NCI-H2227 (cell line): ENCODE data around the gene METTL24.
"Not testable (repeated sequence)": the region's sequence is repeated elsewhere in the genome, so short reads cannot be mapped to it uniquely, and the experiment has no call there.

Experiments
- DNase-seq: peaks from one replicate; lab custom pipeline; 2025; ENCODE audit not compliant: unreplicated experiment; lab: John Stamatoyannopoulos, UW

The METTL24 gene

DNA sequence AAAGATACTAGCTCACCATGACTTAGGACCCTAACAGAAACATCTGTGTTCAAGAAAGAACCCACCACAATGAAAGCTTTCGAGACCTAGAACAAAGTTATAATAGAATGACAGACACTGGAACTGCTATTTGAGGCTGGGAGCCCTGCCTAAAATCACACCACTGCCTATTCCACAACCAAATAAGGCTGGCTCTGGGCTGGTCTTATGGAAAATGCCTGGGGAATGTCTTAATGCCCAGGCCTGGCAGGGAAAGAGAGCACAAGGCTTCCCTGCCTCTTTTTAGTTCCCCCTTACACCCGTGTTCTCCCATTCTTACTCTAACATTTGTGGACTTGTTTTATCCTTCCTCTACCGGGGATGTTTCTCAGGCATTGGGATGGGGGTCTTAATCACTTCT is 5.6 kb upstream of the METTL24 start:
- DNase-seq: no peak

DNA sequence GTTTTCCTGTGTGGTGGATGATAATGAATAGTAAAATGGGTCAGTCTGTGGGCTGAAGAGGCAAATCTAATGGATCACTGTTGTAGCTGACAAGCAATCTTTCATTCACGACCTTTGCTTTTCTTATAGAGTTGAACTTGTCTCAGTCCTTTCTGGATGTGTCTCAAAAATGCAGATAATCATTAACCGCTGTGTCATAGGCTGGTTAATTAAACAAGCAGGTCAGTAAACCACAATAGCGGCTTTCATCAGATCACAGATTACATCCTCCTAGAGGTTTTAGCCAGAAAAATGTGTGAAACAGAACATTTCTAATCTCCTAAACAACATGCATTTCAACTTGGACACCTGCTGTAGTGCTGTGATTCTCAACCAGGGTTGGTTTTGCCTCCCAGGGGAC is 2.5 kb upstream of the METTL24 start:
- no peak for DNase-seq

DNA sequence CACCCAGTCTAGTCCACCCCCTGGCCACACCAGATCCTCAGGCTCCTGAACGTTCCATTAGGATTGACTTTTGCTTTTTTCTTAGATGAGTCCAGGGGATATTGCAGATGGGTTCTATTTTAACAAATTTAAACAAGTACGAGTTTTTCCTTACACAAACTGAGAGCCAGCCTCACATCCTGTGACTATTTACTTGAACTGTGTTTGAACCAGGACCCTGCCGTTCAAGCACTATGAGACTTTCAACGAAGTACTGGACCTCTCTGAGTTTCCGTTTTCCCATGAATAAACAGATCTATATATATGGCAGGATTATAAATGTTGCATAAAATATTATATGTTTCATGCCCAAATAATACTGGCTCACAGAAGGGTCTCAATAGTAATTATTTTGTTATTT is 1.4 kb upstream of the METTL24 start:
- DNase-seq: no peak

DNA sequence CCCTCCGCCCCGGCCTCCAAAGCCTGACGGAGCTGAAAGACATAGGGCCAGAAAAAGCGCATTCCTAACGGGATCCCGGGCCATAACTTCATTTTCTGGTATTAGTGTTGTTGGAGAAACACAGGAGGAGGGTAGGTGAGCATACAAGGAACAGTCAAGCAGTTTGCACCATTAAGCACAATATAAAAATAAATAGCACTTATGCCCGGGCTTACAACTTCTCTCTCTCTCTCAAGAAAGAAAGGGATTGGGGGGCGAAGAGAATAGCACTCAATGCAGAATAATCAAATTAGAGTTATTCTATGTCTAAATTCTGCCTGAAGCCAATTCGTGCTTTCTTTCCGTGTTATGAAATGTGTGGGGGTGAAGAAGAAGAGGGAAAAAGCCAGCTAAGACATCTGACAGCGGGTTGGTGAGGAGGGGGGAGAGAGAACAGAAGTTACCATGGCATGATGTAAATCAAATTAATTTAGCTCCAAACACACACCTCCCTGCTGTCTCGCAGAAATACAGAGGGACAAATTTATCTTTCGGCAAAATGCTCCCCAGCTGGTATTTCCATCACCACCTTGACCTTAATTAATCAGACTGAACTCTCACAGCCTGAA is 508 bp upstream of the METTL24 start:
- DNase-seq: no peak

DNA sequence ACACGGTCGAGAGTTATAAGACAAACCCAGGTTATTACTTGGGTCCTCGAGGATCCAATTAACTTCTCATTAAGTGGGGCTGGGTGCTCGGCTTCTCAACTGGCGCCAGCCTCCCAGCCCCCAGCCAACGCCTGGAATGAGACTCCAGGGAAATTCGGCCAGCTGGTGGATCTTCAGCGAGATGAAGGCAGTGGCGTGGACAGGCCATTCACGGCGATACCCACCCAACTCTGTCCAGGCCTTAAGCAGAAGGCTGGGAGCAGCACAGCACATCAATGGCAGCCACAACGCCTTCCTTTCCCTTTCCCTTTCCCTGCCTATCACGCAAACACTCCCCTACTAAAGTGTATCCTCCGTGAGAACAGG is 868 bp downstream of the METTL24 start:
- DNase-seq: no peak

DNA sequence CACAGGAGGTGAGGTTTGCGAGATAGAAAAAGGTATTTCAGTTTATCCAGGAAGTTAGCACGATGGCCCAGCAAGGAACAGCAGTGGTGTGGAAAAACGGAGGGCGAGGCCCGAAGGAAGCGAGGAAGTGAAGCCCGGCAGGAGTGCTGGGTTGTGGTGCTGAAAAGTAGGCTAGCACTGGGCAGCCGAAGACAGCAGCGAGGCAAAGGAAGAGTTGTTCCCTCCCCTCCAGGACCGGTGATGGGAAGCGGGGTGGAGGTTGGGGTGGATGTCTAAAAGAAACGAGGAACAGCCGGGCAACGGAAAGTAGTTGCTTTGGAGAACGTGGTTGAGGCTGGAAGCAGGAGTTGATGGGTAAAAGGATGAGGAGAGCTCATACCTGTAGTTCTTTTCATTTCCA is 1.4 kb downstream of the METTL24 start:
- no peak for DNase-seq

DNA sequence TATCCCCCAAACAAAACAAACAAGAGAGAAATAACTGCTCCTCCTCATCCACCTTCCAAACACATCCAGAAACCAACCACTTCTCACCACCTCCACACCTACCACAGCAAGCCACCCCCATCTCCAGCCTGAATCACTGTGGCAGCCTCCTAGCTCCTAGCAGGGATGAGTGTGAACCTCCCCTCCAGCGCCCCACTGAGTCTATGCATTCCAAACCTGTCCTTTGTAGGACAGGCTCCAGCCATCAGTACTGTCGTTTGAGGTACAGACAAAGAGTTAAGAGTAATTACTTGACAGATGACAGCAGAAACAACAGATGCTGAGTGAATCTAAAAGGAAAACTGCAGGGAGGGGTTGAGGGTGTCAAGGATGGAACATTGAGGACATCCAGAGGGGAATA is 2.4 kb downstream of the METTL24 start:
- no peak for DNase-seq

DNA sequence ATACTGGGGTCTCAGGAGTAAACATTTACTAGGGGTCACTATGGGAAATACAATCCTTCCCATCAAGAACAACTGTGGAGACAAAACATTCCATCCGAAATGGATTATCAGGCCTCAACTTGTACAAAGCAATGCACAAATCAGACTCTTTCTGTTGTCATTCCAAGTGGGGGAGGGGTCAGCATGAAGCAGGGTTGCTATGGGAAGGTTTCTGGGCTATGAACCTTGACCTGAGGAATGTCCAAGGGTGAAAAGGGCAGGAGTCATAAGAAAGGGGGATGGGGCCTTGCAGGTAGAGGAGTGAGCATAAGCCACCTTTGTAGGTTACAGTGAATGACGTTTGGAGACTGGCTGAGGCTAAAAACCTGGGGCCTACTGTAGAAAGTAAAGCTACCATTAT is 3.1 kb downstream of the METTL24 start:
- no peak for DNase-seq

DNA sequence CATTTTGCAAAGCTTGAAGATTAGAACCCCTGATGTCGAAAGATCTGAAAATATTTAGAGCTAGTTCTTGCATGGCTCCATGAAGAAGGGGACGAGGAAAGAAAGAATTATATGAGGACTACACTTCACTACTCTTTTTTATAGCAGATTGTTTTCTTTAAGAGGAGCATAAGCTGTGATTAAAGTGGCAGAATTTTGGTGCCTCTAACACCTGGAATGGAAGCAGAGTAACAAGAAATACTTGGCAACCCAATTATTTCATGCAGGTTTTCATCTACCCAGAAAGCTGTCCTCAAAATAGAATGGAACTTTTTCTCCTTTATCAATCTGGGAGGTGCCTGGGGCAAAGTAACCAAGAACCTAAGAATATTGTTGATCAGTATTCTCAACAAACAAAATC is 4.0 kb downstream of the METTL24 start:
- no peak for DNase-seq

DNA sequence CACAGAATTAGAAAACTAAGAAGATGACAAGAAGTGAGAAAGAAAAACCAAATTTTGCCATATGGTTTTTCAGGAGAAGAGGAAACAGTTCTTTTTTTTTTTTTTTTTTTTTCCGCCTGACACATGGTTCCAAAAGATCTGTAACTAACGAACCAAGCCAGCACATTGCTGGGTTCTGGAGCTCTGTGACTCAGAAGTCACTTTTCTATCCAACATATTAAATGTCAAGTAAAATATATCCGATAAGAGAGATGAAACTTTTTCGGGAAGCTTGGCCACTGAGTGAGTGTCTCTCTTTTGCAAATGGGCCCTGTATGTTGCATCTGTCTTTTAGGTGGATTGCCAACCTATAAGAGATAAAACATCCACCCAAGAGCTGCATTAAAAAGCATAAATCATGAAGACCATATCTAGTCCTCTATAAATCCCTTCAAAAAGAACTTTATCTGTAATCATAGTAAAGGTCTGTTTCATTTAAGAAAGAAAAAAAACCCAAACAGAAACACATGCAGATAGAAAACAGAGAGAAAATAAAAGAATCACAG is 4.6 kb downstream of the METTL24 start:
- no peak for DNase-seq

DNA sequence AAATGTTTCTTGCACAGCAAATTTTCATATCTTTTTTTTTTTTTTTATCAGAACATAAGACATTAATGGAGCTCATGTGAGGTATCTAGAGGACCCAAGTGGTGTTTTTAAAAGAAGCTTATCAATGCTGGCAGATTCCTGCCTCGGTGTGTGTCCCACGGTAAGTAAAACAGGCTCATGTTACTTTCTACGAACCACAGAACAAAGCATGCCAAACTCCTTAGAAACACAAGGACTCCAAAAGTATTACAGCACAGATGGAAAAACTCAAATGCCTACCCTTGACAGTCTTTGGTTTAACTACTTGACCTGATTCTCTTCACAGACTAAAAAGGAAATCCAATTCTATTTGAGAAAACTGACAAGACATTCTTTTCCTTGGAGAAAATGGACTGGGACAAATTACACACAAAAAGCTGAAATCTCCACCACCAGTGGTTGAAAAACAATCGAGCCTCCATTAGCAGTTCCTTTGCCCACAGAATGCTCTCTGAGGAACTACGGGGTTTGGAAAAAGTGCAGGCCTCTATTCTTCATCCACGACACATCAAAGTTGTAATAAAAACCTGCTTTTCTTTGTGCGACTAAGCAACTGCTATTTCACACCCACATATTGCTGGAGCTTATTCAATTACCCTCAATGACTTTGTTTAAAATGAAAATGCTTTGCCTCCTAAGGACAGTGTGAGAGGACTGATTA is 5.4 kb downstream of the METTL24 start:
- no peak for DNase-seq

DNA sequence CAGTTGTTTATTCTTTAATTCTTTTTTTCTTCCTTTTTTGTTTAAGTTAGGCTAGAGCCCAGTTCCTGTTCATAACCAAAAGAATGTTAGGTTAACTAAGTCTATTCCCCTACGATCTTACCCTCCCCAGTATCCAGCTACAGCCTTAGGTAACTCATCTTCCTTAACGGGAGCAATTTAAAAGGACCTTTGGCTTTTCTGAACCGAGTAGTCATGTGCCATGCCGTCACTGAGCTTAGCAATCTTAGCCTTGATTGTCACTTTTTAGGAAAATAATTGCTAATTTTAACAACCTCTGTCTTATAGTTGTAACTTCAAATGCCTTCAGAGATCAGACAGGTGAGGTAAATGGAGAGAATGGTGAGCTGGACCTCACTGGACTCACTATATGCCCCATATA is 6.2 kb downstream of the METTL24 start:
- no peak for DNase-seq

DNA sequence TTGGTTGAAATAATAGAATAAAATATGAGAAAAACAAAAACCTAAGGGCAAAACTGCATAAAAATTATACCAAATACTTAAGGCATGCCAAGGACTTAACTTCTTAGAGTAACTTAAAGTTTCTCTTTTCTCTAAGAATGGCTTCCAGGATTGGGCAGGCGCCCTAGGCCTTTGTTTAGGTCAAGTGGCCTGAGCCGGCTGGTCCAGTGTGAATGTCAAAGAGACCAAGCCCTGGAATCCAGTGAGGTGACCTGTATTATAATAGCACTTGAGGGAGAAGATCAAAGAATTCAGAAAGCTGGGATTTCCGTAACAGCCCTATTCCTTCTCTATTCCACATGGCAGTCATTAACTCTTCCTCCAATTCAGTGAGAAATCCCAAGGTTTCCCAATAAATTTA is 6.6 kb downstream of the METTL24 start:
- no peak for DNase-seq

DNA sequence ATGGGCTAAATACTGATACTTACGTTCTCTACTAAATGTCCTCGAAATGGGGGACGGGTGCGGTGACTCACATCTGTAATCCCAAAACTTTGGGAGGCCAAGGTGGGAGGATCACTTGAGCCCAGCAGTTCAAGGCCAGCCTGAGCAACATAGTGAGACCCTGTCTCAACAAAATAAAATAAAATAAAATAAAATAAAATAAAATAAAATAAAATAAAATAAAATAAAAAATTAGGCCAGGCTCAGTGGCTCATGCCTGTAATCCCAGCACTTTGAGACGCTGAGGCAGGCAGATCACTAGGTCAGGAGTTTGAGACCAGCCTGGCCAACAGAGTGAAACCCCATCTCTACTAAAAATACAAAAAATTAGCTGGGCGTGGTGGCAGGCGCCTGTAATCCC is 7.6 kb downstream of the METTL24 start:
- DNase-seq: not testable (repeated sequence)

DNA sequence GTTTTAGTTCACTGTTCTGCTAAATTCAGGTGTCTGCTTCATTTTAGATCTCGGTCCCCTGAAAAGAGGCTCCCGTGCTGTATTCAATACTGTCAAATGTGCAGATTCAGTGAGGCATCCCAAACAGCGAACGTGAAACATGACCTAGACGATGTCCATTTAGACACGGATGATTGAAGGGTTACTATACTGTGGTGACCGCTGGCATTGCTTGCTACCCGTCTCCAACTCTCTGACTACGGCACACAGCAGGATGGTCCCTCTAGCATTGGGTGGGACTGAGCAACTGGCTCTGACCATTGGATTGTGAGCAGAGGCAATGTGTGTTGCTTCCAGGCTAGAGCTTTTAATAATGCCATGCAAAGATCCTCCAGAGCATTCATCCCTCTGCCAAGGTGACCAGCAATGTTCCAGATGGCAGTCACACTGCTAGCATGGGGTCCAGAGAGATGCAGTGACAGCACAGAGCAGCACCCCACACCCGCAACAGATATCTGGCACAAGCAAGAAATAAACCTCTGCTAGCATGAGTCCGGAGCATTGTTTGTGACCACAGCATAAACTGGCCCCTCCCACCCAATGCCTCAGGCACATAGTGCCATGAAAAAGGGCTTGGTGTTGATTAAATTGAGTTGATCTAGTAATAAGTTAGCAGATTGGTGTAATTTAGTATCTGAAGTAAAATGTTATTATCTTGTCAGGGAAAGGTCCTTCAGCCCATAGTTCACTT is 9.0 kb downstream of the METTL24 start:
- DNase-seq: no peak

DNA sequence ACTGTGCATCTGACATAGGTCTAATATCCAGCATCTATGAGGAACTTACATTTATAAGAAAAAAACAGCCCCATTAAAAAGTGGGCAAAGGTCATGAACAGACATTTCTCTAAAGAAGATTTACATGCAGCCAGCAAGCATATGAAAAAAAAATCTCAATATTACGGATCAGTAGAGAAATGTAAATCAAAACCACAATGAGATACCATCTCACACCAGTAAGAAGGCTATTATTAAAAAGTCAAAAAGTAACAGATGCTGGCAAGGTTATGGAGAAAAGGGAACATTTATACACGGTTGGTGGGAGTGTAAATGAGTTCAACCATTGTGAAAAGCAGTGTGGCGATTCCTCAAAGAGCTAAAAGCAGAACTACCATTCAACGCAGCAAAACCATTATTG is 13.1 kb downstream of the METTL24 start:
- no peak for DNase-seq

DNA sequence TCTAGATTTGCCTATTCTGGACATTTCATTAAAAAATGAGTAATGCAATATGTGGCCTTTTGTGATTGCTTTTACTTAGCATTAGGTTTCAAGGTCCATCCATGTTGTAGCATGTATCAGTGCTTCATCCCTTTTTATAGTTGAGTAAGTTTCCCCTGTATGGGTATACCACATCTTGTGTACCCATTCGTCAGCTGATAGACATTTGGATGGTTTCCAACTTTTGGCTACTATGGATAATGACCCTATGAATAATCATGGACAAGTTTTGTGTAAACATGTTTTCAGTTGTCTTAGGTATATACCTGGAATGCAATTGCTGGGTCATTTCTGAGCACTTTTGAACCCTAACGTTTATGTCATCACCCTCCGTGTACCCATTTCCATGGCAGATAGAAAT is 15.4 kb downstream of the METTL24 start:
- no peak for DNase-seq

DNA sequence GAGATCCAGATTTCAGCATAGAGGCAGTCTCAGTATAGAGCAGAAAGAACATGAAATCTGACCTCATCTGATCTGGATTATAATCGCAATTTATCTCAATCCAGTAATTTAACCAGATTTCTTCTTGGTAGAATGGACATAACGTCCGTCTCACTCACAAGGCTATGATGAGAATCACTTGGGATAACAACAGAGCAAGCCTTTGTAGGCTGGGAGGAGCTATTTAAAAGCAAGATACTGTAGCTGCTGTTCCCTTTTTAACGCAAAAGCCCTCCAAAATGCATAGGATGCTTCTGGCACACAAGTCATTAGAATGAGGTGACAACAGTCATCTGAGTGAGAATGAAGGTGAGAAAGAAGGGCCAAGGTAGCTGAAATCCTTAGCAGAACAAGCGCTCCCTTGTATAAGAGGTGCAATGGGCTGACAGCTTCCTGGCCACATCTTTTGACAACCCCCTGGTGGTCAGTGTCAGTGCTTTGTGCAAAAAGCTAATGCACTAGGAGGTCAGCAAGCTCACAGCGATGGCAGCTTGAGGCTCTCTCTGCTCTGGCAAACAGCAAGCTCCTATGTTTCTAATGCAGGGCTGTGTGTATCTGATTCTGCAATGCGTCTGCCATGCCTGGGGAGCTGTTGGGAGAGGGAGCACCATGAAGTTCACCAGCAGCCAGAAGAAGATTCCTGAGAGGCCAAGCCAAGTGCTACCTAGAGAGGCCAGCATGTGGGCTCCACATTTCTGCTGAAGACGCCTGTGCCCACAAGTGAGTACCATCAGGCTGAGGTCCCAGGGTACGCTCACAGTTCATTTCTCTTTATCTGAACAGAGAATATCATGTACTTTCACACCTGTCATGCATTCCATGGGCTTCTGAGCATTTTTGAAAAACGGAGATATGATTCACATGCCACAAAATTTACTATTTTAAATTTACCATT is 16.2 kb downstream of the METTL24 start:
- DNase-seq: peak; percentile 23

DNA sequence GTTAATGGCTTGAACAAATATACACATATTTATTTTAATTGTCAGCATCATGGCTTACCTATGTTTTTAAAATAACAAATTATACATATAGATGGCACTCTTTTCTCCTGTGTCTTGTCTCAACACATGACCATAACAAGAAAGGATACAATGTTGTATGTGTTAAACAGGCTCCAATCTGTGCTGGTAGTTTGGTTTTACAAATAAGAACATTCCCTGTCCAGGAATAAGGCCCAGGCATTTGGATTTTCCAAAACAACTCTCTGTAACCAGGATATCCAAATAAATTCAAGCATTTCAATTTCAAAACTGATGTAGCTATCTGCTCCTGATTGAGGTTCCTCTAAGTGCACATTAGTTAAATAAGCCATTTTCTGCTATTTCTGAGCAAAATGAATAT is 17.1 kb downstream of the METTL24 start:
- DNase-seq: no peak

DNA sequence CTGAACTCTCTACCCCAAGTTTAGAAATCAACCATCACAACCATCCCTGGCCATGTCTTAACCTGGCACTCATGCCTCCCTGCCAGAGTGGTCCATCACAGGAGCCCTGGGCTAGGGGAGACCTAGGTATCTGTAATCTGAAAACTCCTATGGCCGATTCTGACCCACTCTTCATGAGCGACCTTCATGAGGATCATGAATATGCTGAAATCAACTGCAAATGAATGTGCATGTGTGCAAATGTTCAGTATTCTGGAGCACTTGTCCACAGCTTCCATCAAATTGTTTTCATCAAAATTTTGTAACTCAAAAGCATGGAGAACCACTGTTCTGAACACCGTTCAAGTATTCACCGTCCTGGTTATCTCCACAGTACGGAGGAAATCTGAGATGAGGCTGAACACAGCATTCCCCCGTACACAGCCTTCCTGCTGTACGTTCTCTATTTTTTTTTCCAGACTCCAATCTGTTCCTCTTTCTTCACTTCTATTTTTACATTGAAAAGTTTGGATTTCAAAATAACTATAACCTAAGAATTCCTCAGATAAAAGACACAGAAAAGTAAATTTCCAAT is 17.7 kb downstream of the METTL24 start:
- DNase-seq: no peak
